Peyer's patch (tissue), 4 donors: Measurements from ENCODE around the gene CIAO2A. TPM values are rescaled to one million over a fixed set of nuclear protein-coding genes. Genes with fewer than 3 reads are reported as not detected.
"Not testable (repeated sequence)": the region's sequence is repeated elsewhere in the genome, so short reads cannot be mapped to it uniquely, and the experiment has no call there.

Experiments used
- DNase-seq, 3 donors: peaks; one replicate each; pipeline ENCODE4 v3.0.0-alpha.2; 2017 to 2019
- H3K27ac ChIP-seq, 4 donors: fragments of 200-600 bp; sonication (generic); one replicate each; pipeline ENCODE4 v1.5.1; 2016 to 2019
- H3K27me3 ChIP-seq, 2 donors: fragments of 200-600 bp; sonication (generic); one replicate each; pipeline ENCODE4 v1.5.1; 2019
- H3K36me3 ChIP-seq, 3 donors: fragments of 200-600 bp; sonication (generic); one replicate each; pipeline ENCODE4 v1.5.1; 2016 to 2019
- H3K4me1 ChIP-seq, 4 donors: fragments of 200-600 bp; sonication (generic); one replicate each; pipeline ENCODE4 v1.5.1; 2016 to 2019
- H3K4me3 ChIP-seq, 4 donors: fragments of 200-600 bp; sonication (generic); 1 replicate in 3 of 4; 2 replicates in 1 of 4; pipeline ENCODE4 v1.5.1; 2016 to 2019; ENCODE audit warnings: mild to moderate bottlenecking in 1 of 4
- H3K9me3 ChIP-seq, 4 donors: fragments of 200-600 bp; sonication (generic); one replicate each; pipeline ENCODE4 v1.5.1; 2016 to 2019; ENCODE audit warnings: mild to moderate bottlenecking in 1 of 4
- POLR2A ChIP-seq, 2 donors: fragments of 450-650 bp; IDR thresholded peaks; one replicate each; pipeline ENCODE4 v1.5.1; 2017; ENCODE audit warnings: antibody characterized with exemption in 2 of 2, mild to moderate bottlenecking in 2 of 2, moderate library complexity in 2 of 2
- total RNA-seq, 4 donors: library from RNA; depleted of rRNA; stranded (reverse); fragments of >200 nt; gene quantifications; one replicate each; pipeline ENCODE4 v1.1.0, GENCODE V29; 2016
- TF ChIP-seq, protein P1 (sequence below), 6 experiments: fragments of 450-650 bp in 4 of 6; fragments of 200-600 bp in 2 of 6; sonication (generic) in 1 of 6; IDR thresholded peaks; one replicate each; pipeline ENCODE4 v1.5.1; 2017 to 2019; ENCODE audit warnings: antibody characterized with exemption in 6 of 6, mild to moderate bottlenecking in 3 of 6, moderate library complexity in 1 of 6

The CIAO2A gene
- total RNA-seq, 4 donors from 2014 or later = 56.3 to 137 (median 78.0) TPM

DNA sequence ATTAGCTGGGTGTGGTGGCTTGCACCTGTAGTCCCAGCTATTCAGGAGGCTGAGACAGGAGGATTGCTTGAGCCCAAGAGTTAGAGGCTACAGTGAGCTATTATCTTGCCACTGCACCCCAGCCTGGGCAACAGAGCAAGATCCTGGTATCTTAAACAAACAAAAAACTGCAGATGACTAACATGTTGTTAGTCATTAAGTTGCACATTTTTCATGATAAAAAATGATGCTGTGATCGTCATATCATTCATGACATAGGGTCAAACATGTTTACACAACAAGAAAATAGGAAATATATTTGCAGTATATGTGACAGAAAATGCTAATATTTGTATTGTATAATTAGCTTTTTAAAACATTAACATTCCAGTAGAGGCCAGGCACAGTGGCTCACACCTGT lies 27.2 kb downstream of the CIAO2A start:
- no peak overlapping the region for H3K4me3 ChIP-seq
- H3K27me3 ChIP-seq = no peaks in the 10 kb centered on the region
- H3K27ac ChIP-seq = no peak overlapping the region
- TF ChIP-seq, protein P1, sequence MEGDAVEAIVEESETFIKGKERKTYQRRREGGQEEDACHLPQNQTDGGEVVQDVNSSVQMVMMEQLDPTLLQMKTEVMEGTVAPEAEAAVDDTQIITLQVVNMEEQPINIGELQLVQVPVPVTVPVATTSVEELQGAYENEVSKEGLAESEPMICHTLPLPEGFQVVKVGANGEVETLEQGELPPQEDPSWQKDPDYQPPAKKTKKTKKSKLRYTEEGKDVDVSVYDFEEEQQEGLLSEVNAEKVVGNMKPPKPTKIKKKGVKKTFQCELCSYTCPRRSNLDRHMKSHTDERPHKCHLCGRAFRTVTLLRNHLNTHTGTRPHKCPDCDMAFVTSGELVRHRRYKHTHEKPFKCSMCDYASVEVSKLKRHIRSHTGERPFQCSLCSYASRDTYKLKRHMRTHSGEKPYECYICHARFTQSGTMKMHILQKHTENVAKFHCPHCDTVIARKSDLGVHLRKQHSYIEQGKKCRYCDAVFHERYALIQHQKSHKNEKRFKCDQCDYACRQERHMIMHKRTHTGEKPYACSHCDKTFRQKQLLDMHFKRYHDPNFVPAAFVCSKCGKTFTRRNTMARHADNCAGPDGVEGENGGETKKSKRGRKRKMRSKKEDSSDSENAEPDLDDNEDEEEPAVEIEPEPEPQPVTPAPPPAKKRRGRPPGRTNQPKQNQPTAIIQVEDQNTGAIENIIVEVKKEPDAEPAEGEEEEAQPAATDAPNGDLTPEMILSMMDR (IDR thresholded peaks at IDR 0.05) = no peak
- no peak for TF ChIP-seq POLR2A (IDR thresholded peaks at IDR 0.05)
- H3K36me3 ChIP-seq = no peaks in the 10 kb centered on the region
- DNase-seq = no peak
- peaks cover 0 to under 1% (median 0%) of the 10 kb centered on the region in 4 donors for H3K4me1 ChIP-seq
- H3K9me3 ChIP-seq = no peaks in the 10 kb centered on the region

DNA sequence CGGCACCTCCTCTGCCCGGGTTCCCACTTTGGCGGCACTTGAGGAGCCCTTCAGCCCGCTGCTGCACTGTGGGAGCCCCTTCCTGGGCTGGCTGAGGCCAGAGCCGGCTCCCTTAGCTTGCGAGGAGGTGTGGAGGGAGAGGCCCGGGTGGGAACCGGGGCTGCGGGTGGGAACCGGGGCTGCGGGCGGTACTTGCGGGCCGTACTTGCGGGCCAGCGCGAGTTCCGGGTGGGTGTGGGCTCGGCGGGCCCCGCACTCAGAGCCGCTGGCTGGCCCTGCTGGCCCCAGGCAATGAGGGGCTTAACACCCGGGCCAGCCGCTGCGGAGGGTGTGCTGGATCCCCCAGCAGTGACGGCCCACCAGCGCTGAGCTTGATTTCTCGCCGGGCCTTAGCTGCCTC lies 32.9 kb downstream of the CIAO2A start:
- no peak for TF ChIP-seq POLR2A (IDR thresholded peaks at IDR 0.05)
- TF ChIP-seq, protein P1 (IDR thresholded peaks at IDR 0.05) = no peak
- DNase-seq = no peak
- no peaks in the 10 kb centered on the region for H3K9me3 ChIP-seq
- no peak overlapping the region for H3K4me3 ChIP-seq
- H3K27ac ChIP-seq = no peak overlapping the region
- no peaks in the 10 kb centered on the region for H3K4me1 ChIP-seq
- H3K36me3 ChIP-seq = no peaks in the 10 kb centered on the region
- H3K27me3 ChIP-seq = no peaks in the 10 kb centered on the region

DNA sequence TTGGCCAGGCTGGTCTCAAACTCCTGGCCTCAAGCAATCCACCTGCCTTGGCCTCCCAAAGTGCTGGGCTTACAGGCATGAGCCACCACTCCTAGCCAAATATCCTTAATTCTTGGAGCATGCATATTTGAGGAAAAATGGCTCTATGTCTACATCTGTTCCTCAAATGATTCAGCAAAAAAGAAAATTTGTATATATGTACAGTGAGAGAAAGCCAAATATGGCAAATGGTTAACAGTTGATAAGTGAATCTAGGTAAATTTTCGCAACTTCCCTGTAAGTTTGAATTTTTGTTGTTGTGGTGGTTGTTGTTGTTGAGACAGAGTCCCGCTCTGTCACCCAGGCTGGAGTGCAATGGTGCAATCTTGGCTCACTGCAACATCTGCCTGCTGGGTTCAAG lies 34.5 kb downstream of the CIAO2A start:
- not testable (repeated sequence) for H3K36me3 ChIP-seq, H3K9me3 ChIP-seq, H3K27ac ChIP-seq, H3K27me3 ChIP-seq, H3K4me3 ChIP-seq, DNase-seq, H3K4me1 ChIP-seq

DNA sequence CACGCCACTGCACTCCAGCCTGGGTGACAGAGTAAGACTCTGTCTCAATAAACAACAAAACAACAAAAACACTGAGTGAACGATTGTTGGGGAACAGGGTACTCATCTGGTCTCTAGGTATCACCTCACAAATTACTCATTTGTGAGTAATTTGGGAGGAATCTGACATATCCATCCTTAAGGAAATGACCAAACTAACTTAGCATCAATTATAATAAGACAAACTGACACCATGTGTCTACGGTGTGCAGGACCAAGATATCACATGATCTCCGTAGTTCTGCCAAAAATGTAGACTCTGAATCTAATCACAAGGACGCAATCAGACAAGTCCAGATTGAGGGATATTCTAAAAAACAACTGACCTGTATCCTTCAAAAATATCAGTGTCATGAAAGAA lies 35.4 kb downstream of the CIAO2A start:
- H3K9me3 ChIP-seq = no peaks in the 10 kb centered on the region
- no peaks in the 10 kb centered on the region for H3K27me3 ChIP-seq
- no peaks in the 10 kb centered on the region for H3K4me1 ChIP-seq
- no peak overlapping the region for H3K27ac ChIP-seq
- no peaks in the 10 kb centered on the region for H3K36me3 ChIP-seq
- no peak for DNase-seq
- no peak overlapping the region for H3K4me3 ChIP-seq
- no peak for TF ChIP-seq POLR2A (IDR thresholded peaks at IDR 0.05)
- TF ChIP-seq, protein P1 (IDR thresholded peaks at IDR 0.05) = no peak

DNA sequence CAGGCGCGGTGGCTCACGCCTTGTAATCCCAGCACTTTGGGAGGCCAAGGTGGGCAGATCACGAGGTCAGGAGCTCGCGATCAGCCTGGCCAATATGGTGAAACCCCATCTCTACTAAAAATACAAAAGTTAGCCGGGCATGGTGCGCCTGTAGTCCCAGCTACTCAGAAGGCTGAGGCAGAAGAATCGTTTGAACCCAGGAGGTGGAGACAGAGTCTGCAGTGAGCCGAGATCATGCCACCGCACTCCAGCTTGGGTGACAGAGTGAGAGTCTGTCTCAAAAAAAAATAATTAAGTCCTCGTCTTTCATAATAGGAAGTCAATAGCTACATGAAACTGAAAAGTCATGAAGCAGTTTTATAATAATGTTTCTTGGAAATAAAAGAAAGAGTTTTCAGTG lies 40.0 kb downstream of the CIAO2A start:
- DNase-seq, H3K9me3 ChIP-seq, H3K27me3 ChIP-seq, H3K36me3 ChIP-seq, H3K4me3 ChIP-seq, H3K27ac ChIP-seq, H3K4me1 ChIP-seq: not testable (repeated sequence)

DNA sequence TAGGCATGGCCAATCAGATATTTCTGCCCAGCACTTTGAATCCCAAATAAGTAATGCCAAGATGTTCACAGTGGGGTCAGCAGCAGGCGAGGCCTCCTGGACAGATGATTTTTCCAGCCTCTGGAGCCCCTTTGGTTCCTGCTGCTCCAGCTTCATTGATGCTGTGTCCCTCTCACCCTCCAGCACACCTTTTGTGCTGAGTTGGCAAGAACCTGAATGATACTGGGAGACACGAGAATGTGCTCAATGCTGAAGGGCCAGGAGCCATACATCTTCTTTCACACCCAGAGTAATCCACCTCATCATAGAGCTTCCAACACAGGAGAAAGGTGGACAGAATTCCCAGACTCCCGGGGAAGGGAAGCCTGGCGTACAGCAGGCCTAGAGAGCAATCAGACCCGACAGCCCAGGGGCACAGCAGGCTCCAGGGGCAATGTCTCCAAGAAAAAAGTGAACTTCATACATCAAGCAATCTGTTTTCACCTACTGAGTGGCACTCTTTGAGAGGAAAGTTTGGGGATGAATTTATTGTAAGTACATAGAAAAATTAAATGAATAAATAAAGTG lies 40.6 kb downstream of the CIAO2A start:
- no peaks in the 10 kb centered on the region for H3K36me3 ChIP-seq
- H3K4me1 ChIP-seq = no peaks in the 10 kb centered on the region
- H3K4me3 ChIP-seq = no peak overlapping the region
- no peak overlapping the region for H3K27ac ChIP-seq
- H3K27me3 ChIP-seq = no peaks in the 10 kb centered on the region
- no peak for DNase-seq
- TF ChIP-seq, protein P1 (IDR thresholded peaks at IDR 0.05) = no peak
- no peak for TF ChIP-seq POLR2A (IDR thresholded peaks at IDR 0.05)
- no peaks in the 10 kb centered on the region for H3K9me3 ChIP-seq
